RWPE2 (cell line): ENCODE results near the gene CYFIP1.

Experiments
- ATAC-seq: fragments of 200-7000 bp; cut with Tn5 transposase; 3 replicates; pipeline ENCODE4 v1.9.1; 2021; ENCODE audit warnings: low read depth
- DNase-seq: peaks from one replicate; pipeline ENCODE4 v3.0.0-alpha.2; 2020; ENCODE audit warnings: low spot score
- H3K27ac ChIP-seq: fragments of 450-650 bp; 2 replicates; pipeline ENCODE4 v1.5.1; 2017; ENCODE audit warnings: mild to moderate bottlenecking; ENCODE audit not compliant: poor library complexity, severe bottlenecking
- H3K27me3 ChIP-seq: fragments of 250-450 bp; sonication (Bioruptor Pico); 2 replicates; pipeline ENCODE4 v1.5.1; 2021; ENCODE audit warnings: mild to moderate bottlenecking, moderate library complexity; ENCODE audit not compliant: insufficient read depth, poor library complexity, severe bottlenecking
- H3K36me3 ChIP-seq: fragments of 250-450 bp; sonication (Bioruptor Pico); 2 replicates; pipeline ENCODE4 v1.5.1; 2020; ENCODE audit warnings: low read depth, mild to moderate bottlenecking, moderate library complexity
- H3K4me1 ChIP-seq: fragments of 250-450 bp; sonication (Bioruptor Pico); 2 replicates; pipeline ENCODE4 v1.5.1; 2021; ENCODE audit warnings: mild to moderate bottlenecking, moderate library complexity; ENCODE audit not compliant: insufficient read depth, poor library complexity, severe bottlenecking
- H3K4me3 ChIP-seq: fragments of 250-450 bp; sonication (Bioruptor Pico); 2 replicates; pipeline ENCODE4 v1.5.1; 2021; ENCODE audit warnings: mild to moderate bottlenecking, moderate library complexity; ENCODE audit not compliant: severe bottlenecking
- H3K9me3 ChIP-seq: fragments of 250-450 bp; sonication (Bioruptor Pico); 2 replicates; pipeline ENCODE4 v1.5.1; 2021; ENCODE audit warnings: mild to moderate bottlenecking, moderate library complexity; ENCODE audit not compliant: severe bottlenecking
- TF ChIP-seq, protein P1 (sequence below): fragments of 450-650 bp; IDR thresholded peaks from one replicate; pipeline ENCODE4 v1.5.1; 2017; ENCODE audit warnings: mild to moderate bottlenecking, moderate library complexity; ENCODE audit not compliant: poor library complexity, severe bottlenecking

Gene CYFIP1

DNA sequence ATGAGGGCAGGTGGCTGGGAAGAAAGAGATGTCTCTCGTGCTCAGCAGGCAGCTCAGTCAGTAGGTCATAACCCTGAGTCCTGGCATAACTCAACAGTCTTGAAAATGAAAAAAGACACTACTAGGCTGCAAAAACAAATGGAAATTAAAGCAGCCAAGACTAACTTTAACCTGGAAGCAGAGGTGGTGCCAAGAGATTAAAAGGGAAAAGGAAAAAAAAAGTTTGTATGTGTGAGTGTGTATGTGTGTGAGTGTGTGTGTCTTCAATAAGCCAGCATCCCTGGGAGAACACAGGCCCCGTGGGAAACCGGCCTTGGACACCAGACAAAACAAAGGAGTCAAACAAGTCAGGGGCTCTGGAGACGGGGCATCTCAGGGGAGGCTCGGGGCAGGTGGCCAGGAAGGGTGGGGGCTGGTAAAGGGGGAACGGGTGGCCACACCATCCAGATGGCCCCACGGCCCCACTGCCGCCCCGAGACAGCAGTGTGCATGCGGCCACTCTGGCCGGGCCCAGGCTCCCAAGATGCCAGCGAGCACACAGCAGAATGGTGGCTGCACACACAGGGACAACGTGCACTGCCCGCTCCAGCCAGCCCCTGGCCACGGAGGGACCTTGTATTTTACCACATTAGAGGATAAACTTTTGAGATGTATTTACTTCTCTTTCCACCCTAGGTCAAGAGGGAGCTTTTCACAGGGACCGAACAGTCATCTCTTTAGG, 23.8 kb downstream of the CYFIP1 start:
- Histone ChIP-seq H3K27me3 (no peaks in the 10 kb centered on the region), H3K4me3 (no peak overlapping the region), H3K4me1 (peaks cover 15% of the 10 kb centered on the region), H3K9me3 (no peaks in the 10 kb centered on the region), H3K36me3 (no peaks in the 10 kb centered on the region), H3K27ac (no peak overlapping the region)
- ATAC-seq (no peak), DNase-seq (no peak)
- TF ChIP-seq, protein P1, sequence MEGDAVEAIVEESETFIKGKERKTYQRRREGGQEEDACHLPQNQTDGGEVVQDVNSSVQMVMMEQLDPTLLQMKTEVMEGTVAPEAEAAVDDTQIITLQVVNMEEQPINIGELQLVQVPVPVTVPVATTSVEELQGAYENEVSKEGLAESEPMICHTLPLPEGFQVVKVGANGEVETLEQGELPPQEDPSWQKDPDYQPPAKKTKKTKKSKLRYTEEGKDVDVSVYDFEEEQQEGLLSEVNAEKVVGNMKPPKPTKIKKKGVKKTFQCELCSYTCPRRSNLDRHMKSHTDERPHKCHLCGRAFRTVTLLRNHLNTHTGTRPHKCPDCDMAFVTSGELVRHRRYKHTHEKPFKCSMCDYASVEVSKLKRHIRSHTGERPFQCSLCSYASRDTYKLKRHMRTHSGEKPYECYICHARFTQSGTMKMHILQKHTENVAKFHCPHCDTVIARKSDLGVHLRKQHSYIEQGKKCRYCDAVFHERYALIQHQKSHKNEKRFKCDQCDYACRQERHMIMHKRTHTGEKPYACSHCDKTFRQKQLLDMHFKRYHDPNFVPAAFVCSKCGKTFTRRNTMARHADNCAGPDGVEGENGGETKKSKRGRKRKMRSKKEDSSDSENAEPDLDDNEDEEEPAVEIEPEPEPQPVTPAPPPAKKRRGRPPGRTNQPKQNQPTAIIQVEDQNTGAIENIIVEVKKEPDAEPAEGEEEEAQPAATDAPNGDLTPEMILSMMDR = no peak

DNA sequence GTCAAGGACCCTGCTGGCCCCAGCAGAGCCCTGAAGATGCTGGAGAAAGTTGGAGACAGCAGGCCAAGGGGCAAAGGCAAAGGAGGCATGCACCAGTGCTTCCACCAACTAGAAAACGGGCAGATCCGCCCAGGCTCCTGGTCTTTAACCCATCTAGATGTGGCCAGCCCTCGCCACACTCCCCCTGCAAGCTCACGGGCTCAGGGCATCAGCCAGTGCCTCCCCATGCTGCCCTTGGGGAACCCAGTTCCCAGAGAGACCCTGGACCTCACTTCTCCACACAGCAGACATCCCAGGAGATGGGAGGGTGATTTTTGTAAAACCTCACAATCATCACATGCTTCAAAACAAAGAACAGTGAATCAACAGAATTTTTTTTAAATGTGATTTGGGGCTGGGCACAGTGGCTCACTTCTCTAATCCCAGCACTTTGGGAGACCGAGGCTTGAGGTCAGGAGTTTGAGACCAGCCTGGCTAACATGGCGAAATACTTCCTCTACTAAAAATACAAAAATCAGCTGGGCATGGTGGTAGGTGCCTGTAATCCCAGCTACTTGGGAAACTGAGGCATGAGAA, 24.5 kb downstream of the CYFIP1 start:
- Histone ChIP-seq H3K4me1 (peaks cover 20% of the 10 kb centered on the region), H3K27me3 (no peaks in the 10 kb centered on the region), H3K36me3 (no peaks in the 10 kb centered on the region), H3K4me3 (no peak overlapping the region), H3K9me3 (no peaks in the 10 kb centered on the region), H3K27ac (no peak overlapping the region)
- no peak for ATAC-seq
- TF ChIP-seq, protein P1 = no peak
- DNase-seq = peak; percentile 67

DNA sequence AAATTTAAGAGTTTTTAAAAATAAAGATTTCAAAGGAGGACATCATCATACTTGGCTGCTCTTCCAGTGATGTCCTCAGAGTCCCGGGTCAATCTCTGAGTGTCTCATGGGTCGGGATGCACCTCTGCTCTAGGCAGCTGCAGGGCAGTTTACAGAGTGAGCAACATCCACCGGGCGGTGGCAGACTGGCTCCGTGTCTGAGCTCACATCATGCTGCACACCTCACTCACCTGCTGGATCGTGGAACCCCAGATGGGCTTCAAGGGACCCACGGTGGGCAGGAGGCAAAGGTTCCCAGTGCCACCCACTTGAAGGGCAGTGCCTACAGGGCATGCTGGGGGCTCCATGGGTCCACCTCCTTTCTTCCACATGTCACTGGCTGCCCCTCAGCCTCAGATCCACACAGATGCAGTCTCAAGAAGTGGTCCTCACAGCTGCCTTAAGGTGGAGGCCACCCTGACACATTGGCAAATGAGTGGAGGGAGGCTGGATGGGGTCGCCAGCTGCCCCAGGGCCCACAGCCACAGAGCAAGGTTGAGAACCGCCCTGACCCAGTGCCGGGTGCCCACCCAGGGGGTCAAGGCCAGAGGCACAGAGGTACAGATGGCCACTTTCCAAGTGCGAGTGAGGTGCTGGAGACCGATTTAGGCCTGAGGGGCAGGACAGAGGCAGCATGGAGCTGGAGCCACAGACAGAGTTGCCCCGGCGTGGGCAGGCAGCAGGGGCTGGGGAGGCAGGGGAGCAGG, 25.2 kb downstream of the CYFIP1 start:
- Histone ChIP-seq H3K27ac (no peak overlapping the region), H3K9me3 (no peaks in the 10 kb centered on the region), H3K27me3 (no peaks in the 10 kb centered on the region), H3K36me3 (no peaks in the 10 kb centered on the region), H3K4me1 (peaks cover 25% of the 10 kb centered on the region), H3K4me3 (no peak overlapping the region)
- TF ChIP-seq, protein P1 = peak; percentile 74
- no peak for DNase-seq
- peak; percentile 84 for ATAC-seq

DNA sequence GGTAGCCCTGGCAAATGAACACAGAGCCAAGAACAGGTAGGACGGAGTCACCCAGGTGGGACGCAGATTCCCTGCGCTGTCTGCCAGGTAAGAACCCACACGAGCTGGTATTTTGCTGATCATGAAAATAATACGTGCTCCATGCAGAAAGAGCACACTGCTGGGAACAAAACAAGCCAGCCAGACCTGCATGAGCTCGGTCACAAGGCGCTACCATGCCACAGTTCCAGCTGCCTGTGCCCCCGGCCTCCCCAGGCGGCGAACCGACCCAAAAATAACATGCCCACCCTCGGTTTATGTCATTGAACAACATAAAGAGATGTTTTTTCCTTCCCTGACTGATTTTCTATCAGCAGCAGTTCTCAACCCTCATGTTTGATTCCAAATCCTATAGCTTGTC, 25.8 kb downstream of the CYFIP1 start:
- ATAC-seq (no peak), DNase-seq (no peak)
- Histone ChIP-seq H3K27me3 (no peaks in the 10 kb centered on the region), H3K36me3 (no peaks in the 10 kb centered on the region), H3K4me3 (no peak overlapping the region), H3K27ac (no peak overlapping the region), H3K9me3 (no peaks in the 10 kb centered on the region), H3K4me1 (peaks cover 31% of the 10 kb centered on the region)
- TF ChIP-seq, protein P1 = no peak
